SK-N-SH treated with all-trans-retinoic acid at 6 μM for 48 hours (cell line): ENCODE results near the gene RAB44.

ENCODE experiments used
- ATAC-seq: fragments of 200-7000 bp; cut with Tn5 transposase; 3 replicates; pipeline ENCODE4 v1.9.1; 2020; ENCODE audit warnings: mild to moderate bottlenecking, moderate library complexity
- ARNTL ChIP-seq: fragments of 450-650 bp; formaldehyde crosslinking; IDR thresholded peaks from 2 replicates; pipeline ENCODE4 v1.5.0; 2020; ENCODE audit warnings: low read depth, mild to moderate bottlenecking, moderate library complexity, borderline replicate concordance
- BACH2 ChIP-seq: fragments of 250-450 bp; sonication (Bioruptor Pico); IDR thresholded peaks from 2 replicates; pipeline ENCODE4 v1.9.0; 2021; ENCODE audit warnings: mild to moderate bottlenecking, borderline replicate concordance
- CREB5 ChIP-seq: fragments of 250-450 bp; sonication (Bioruptor Pico); IDR thresholded peaks from 2 replicates; pipeline ENCODE4 v1.5.1; 2020; ENCODE audit warnings: low read depth, mild to moderate bottlenecking, moderate library complexity
- CSRNP3 ChIP-seq: fragments of 250-450 bp; sonication (Bioruptor Pico); IDR thresholded peaks from 2 replicates; pipeline ENCODE4 v1.5.1; 2021; ENCODE audit warnings: mild to moderate bottlenecking, moderate library complexity
- ESRRG ChIP-seq: fragments of 250-450 bp; sonication (Bioruptor Pico); IDR thresholded peaks from 2 replicates; pipeline ENCODE4 v1.6.1; 2021; ENCODE audit warnings: mild to moderate bottlenecking
- GLIS3 ChIP-seq: fragments of 250-450 bp; sonication (Bioruptor Pico); IDR thresholded peaks from 2 replicates; pipeline ENCODE4 v1.5.0; 2020; ENCODE audit warnings: mild to moderate bottlenecking, moderate library complexity
- ISL1 ChIP-seq: fragments of 250-450 bp; sonication (Bioruptor Pico); IDR thresholded peaks from 2 replicates; pipeline ENCODE4 v2.1.2; 2022; ENCODE audit warnings: mild to moderate bottlenecking, moderate library complexity
- OSR1 ChIP-seq: fragments of 250-450 bp; sonication (Bioruptor Pico); IDR thresholded peaks from 2 replicates; pipeline ENCODE4 v1.8.0; 2022; ENCODE audit warnings: moderate library complexity, mild to moderate bottlenecking, inconsistent platforms
- PATZ1 ChIP-seq: fragments of 250-450 bp; sonication (Bioruptor Pico); IDR thresholded peaks from 2 replicates; pipeline ENCODE4 v1.8.0; 2020; ENCODE audit warnings: mild to moderate bottlenecking, moderate library complexity, borderline replicate concordance
- PPARA ChIP-seq: fragments of 250-450 bp; sonication (Bioruptor Pico); IDR thresholded peaks from 2 replicates; pipeline ENCODE4 v1.5.0; 2020; ENCODE audit warnings: mild to moderate bottlenecking, borderline replicate concordance
- RARB ChIP-seq: fragments of 250-450 bp; sonication (Bioruptor Pico); IDR thresholded peaks from 2 replicates; pipeline ENCODE4 v1.8.0; 2021; ENCODE audit warnings: mild to moderate bottlenecking, moderate library complexity
- SNAI2 ChIP-seq: fragments of 250-450 bp; sonication (Bioruptor Pico); IDR thresholded peaks from 2 replicates; pipeline ENCODE4 v1.5.0; 2020; ENCODE audit warnings: mild to moderate bottlenecking, moderate library complexity
- TCF4 ChIP-seq: fragments of 250-450 bp; sonication (Bioruptor Pico); IDR thresholded peaks from 2 replicates; pipeline ENCODE4 v1.8.0; 2021; ENCODE audit warnings: mild to moderate bottlenecking, moderate library complexity, borderline replicate concordance
- TOX ChIP-seq: fragments of 250-450 bp; sonication (Bioruptor Pico); IDR thresholded peaks from 2 replicates; pipeline ENCODE4 v1.8.0; 2021; ENCODE audit warnings: mild to moderate bottlenecking, moderate library complexity, borderline replicate concordance
- TSHZ2 ChIP-seq: fragments of 250-450 bp; sonication (Bioruptor Pico); IDR thresholded peaks from 2 replicates; pipeline ENCODE4 v1.5.0; 2020; ENCODE audit warnings: mild to moderate bottlenecking, moderate library complexity
- ZC3H10 ChIP-seq: fragments of 250-450 bp; sonication (Bioruptor Pico); IDR thresholded peaks from 2 replicates; pipeline ENCODE4 v1.5.1; 2021; ENCODE audit warnings: mild to moderate bottlenecking, moderate library complexity
- ZFP30 ChIP-seq: fragments of 450-650 bp; formaldehyde crosslinking; IDR thresholded peaks from 2 replicates; pipeline ENCODE4 v1.5.0; 2022; ENCODE audit warnings: mild to moderate bottlenecking, moderate library complexity
- ZNF565 ChIP-seq: fragments of 450-650 bp; formaldehyde crosslinking; conservative IDR thresholded peaks from 2 replicates; pipeline ENCODE4 v1.5.0; 2020; ENCODE audit warnings: low read depth, mild to moderate bottlenecking, moderate library complexity
- ZNF70 ChIP-seq: fragments of 450-650 bp; formaldehyde crosslinking; IDR thresholded peaks from 2 replicates; pipeline ENCODE4 v1.5.0; 2020; ENCODE audit warnings: mild to moderate bottlenecking, moderate library complexity
- ZNF8 ChIP-seq: fragments of 450-650 bp; formaldehyde crosslinking; IDR thresholded peaks from 2 replicates; pipeline ENCODE4 v1.5.0; 2020; ENCODE audit warnings: mild to moderate bottlenecking, moderate library complexity

Gene RAB44

GRCh38 chr6:36659271-36659670 is 38.4 kb upstream of the RAB44 start:
- ATAC-seq = peak; percentile 19; the same call in 1 of the 3 replicates
- no peak for TF ChIP-seq SNAI2
- TF ChIP-seq ZNF8 = no peak
- no peak for TF ChIP-seq ZNF70
- TF ChIP-seq ZNF565 (CRISPR knock-in tag) = no peak
- no peak for TF ChIP-seq TOX (CRISPR knock-in tag)
- no peak for TF ChIP-seq TSHZ2
- TF ChIP-seq ISL1 = no peak
- TF ChIP-seq TCF4 (CRISPR knock-in tag) = no peak
- no peak for TF ChIP-seq ZFP30 (CRISPR knock-in tag)
- no peak for TF ChIP-seq OSR1 (CRISPR knock-in tag)
- no peak for TF ChIP-seq BACH2 (CRISPR knock-in tag)
- no peak for TF ChIP-seq CREB5 (CRISPR knock-in tag)
- TF ChIP-seq RARB (CRISPR knock-in tag) = no peak
- TF ChIP-seq GLIS3 (CRISPR knock-in tag) = no peak
- TF ChIP-seq PATZ1 = no peak
- no peak for TF ChIP-seq ARNTL (CRISPR knock-in tag)
- TF ChIP-seq PPARA (CRISPR knock-in tag) = no peak
- TF ChIP-seq ZC3H10 (CRISPR knock-in tag) = no peak
- no peak for TF ChIP-seq CSRNP3

GRCh38 chr6:36660771-36661471 is 36.7 kb upstream of the RAB44 start:
- no peak for TF ChIP-seq RARB (CRISPR knock-in tag)
- no peak for TF ChIP-seq ZC3H10 (CRISPR knock-in tag)
- TF ChIP-seq ESRRG = no peak
- TF ChIP-seq CSRNP3 = no peak
- no peak for TF ChIP-seq CREB5 (CRISPR knock-in tag)
- TF ChIP-seq ZFP30 (CRISPR knock-in tag) = no peak
- TF ChIP-seq, all 23 proteins: peak for 0
- ATAC-seq = no peak

- no peak for ATAC-seq
- no peak for TF ChIP-seq ZNF8
- no peak for TF ChIP-seq GLIS3 (CRISPR knock-in tag)
- no peak for TF ChIP-seq TCF4 (CRISPR knock-in tag)
- no peak for TF ChIP-seq ESRRG
- no peak for TF ChIP-seq ZFP30 (CRISPR knock-in tag)
Measured at GRCh38 chr6:36662380-36662779, 35.2 kb upstream of the RAB44 start.
